Astrocyte (in vitro differentiated cells and primary cell): ENCODE measurements around the gene FXR1. TPM values are rescaled to one million over a fixed set of nuclear protein-coding genes. Genes with fewer than 3 reads are reported as not detected.
"Not testable (repeated sequence)": the region's sequence is repeated elsewhere in the genome, so short reads cannot be mapped to it uniquely, and the experiment has no call there.

Experiments used
- DNase-seq: peaks from one replicate; pipeline ENCODE4 v3.0.0-alpha.2; 2010; ENCODE audit warnings: low read depth
- FAIRE-seq: peaks from 2 replicates; lab custom pipeline; 2011; peaks lifted over from hg19 to GRCh38; lab: Jason Lieb, UNC
- H2AFZ ChIP-seq: 2 replicates; pipeline ENCODE4 v1.6.0; 2012; ENCODE audit warnings: low read depth, low read length, inconsistent platforms
- H3K27ac ChIP-seq: 2 replicates; pipeline ENCODE4 v1.5.1; 2011; ENCODE audit warnings: low read depth, low read length, inconsistent platforms
- H3K27me3 ChIP-seq: 2 replicates; pipeline ENCODE4 v1.6.0; 2011; ENCODE audit warnings: low read length, inconsistent platforms; ENCODE audit not compliant: insufficient read depth
- H3K36me3 ChIP-seq: 2 replicates; pipeline ENCODE4 v1.5.1; 2011; ENCODE audit warnings: low read length, inconsistent platforms; ENCODE audit not compliant: insufficient read depth
- H3K4me1 ChIP-seq: 2 replicates; pipeline ENCODE4 v1.5.1; 2011; ENCODE audit warnings: low read length, inconsistent platforms; ENCODE audit not compliant: insufficient read depth
- H3K4me2 ChIP-seq: 2 replicates; pipeline ENCODE4 v1.6.0; 2012; ENCODE audit warnings: low read length, inconsistent platforms
- H3K4me3 ChIP-seq: 2 replicates; pipeline ENCODE4 v1.5.1; 2011; ENCODE audit warnings: low read depth, mild to moderate bottlenecking, low read length, inconsistent platforms; ENCODE audit not compliant: insufficient read depth
- H3K79me2 ChIP-seq: 2 replicates; pipeline ENCODE4 v1.6.0; 2012; ENCODE audit warnings: mild to moderate bottlenecking, low read length, inconsistent platforms; ENCODE audit not compliant: insufficient read depth
- H3K9ac ChIP-seq: 2 replicates; pipeline ENCODE4 v1.6.0; 2012; ENCODE audit warnings: mild to moderate bottlenecking, low read length, inconsistent platforms
- H3K9me3 ChIP-seq: 2 replicates; pipeline ENCODE4 v1.5.1; 2012; ENCODE audit warnings: low read depth, mild to moderate bottlenecking, low read length, inconsistent platforms; ENCODE audit not compliant: insufficient read depth
- H4K20me1 ChIP-seq: 2 replicates; pipeline ENCODE4 v1.6.0; 2012; ENCODE audit warnings: low read length, inconsistent platforms; ENCODE audit not compliant: insufficient read depth
- H3K27ac Mint-ChIP-seq: one replicate; pipeline ENCODE4 v1.8.0; 2021; ENCODE audit warnings: mild to moderate bottlenecking, mixed read lengths; ENCODE audit not compliant: unreplicated experiment
- H3K27me3 Mint-ChIP-seq: one replicate; pipeline ENCODE4 v1.8.0; 2021; ENCODE audit warnings: low read depth, mixed read lengths; ENCODE audit not compliant: unreplicated experiment
- H3K36me3 Mint-ChIP-seq: one replicate; pipeline ENCODE4 v1.8.0; 2021; ENCODE audit warnings: low read depth, mixed read lengths; ENCODE audit not compliant: unreplicated experiment
- H3K4me1 Mint-ChIP-seq: one replicate; pipeline ENCODE4 v1.8.0; 2021; ENCODE audit warnings: low read depth, mixed read lengths; ENCODE audit not compliant: unreplicated experiment
- H3K4me3 Mint-ChIP-seq: one replicate; pipeline ENCODE4 v1.8.0; 2021; ENCODE audit warnings: mild to moderate bottlenecking, moderate library complexity, mixed read lengths; ENCODE audit not compliant: unreplicated experiment
- H3K9me3 Mint-ChIP-seq: one replicate; pipeline ENCODE4 v1.8.0; 2021; ENCODE audit warnings: mild to moderate bottlenecking, mixed read lengths; ENCODE audit not compliant: unreplicated experiment
- EZH2 ChIP-seq: IDR thresholded peaks from 2 replicates; pipeline ENCODE4 v1.6.1; 2012; ENCODE audit warnings: mild to moderate bottlenecking, low read length, inconsistent platforms; ENCODE audit not compliant: insufficient read depth
- total RNA-seq: library from RNA; stranded (reverse); gene quantifications from 2 replicates; pipeline ENCODE4 v1.2.1, GENCODE V29; 2021
- TF ChIP-seq, protein P1 (sequence below): IDR thresholded peaks from 2 replicates; pipeline ENCODE4 v1.5.1; 2011; ENCODE audit warnings: low read depth, mild to moderate bottlenecking, inconsistent platforms, low read length, moderate library complexity; ENCODE audit not compliant: insufficient read depth

FXR1 gene
- total RNA-seq, 1 donor from 2014 or later, result 173 TPM

DNA sequence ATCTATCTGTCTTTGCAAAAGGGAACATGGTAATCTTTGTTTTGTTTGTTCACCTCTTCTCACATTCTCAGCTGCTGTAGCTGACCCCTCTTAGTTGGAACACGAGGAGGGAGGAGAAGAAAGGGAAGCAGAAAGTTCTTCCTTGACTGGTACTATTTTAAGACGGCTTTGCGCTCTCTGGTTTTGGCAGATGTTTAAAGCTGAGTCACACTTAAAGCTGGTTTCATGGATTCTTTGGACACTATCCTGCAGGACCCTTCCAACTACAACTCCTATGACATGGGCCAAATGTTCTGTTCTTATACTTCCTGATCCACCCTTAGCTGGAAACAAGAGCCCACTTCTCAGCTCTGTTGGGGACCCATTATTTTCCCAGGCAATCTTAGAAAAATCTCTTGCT lies 40.6 kb upstream of the FXR1 start:
- H3K9ac ChIP-seq, result no peak overlapping the region
- TF ChIP-seq, protein P1, sequence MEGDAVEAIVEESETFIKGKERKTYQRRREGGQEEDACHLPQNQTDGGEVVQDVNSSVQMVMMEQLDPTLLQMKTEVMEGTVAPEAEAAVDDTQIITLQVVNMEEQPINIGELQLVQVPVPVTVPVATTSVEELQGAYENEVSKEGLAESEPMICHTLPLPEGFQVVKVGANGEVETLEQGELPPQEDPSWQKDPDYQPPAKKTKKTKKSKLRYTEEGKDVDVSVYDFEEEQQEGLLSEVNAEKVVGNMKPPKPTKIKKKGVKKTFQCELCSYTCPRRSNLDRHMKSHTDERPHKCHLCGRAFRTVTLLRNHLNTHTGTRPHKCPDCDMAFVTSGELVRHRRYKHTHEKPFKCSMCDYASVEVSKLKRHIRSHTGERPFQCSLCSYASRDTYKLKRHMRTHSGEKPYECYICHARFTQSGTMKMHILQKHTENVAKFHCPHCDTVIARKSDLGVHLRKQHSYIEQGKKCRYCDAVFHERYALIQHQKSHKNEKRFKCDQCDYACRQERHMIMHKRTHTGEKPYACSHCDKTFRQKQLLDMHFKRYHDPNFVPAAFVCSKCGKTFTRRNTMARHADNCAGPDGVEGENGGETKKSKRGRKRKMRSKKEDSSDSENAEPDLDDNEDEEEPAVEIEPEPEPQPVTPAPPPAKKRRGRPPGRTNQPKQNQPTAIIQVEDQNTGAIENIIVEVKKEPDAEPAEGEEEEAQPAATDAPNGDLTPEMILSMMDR, result no peak
- no peak for TF ChIP-seq EZH2
- H3K36me3 ChIP-seq, result no peaks in the 10 kb centered on the region
- H3K79me2 ChIP-seq, result no peaks in the 10 kb centered on the region
- Mint-ChIP-seq H3K27me3 (peaks cover 14% of the 10 kb centered on the region), H3K9me3 (peaks cover 5% of the 10 kb centered on the region), H3K36me3 (no peaks in the 10 kb centered on the region), H3K4me1 (peaks cover 6% of the 10 kb centered on the region), H3K4me3 (no peak overlapping the region), H3K27ac (no peak overlapping the region)
- H3K4me1 ChIP-seq, result no peaks in the 10 kb centered on the region
- no peak overlapping the region for H3K4me2 ChIP-seq
- no peaks in the 10 kb centered on the region for H3K27me3 ChIP-seq
- DNase-seq (peak; percentile 71), FAIRE-seq (no peak)
- H2AFZ ChIP-seq, result no peak overlapping the region
- no peak overlapping the region for H3K4me3 ChIP-seq
- no peaks in the 10 kb centered on the region for H3K9me3 ChIP-seq
- H3K27ac ChIP-seq, result no peak overlapping the region
- no peaks in the 10 kb centered on the region for H4K20me1 ChIP-seq

DNA sequence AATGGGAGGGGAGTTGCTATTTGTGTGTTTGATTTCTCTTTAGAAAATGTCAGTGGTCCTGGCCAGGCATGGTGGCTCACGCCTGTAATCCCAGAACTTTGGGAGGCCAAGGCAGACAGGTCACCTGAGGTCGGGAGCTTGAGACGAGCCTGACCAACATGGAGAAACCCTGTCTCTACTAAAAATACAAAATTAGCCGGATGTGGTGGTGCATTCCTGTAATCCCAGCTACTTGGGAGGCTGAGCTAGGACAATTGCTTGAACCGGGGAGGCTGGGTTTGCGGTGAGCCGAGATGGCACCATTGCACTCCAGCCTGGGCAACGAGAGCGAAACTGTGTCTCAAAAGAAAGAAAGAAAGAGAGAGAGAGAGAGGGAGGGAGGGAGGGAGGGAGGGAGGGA lies 40.0 kb upstream of the FXR1 start:
- not testable (repeated sequence) for H3K9ac ChIP-seq, H3K4me3 ChIP-seq, H3K27me3 ChIP-seq, H3K36me3 ChIP-seq, H3K27ac Mint-ChIP-seq, H3K36me3 Mint-ChIP-seq, H3K4me1 ChIP-seq, H2AFZ ChIP-seq, H3K9me3 Mint-ChIP-seq, H3K9me3 ChIP-seq, H3K4me1 Mint-ChIP-seq, DNase-seq, FAIRE-seq, H4K20me1 ChIP-seq, H3K4me2 ChIP-seq, H3K79me2 ChIP-seq, H3K27ac ChIP-seq, H3K4me3 Mint-ChIP-seq
- peaks cover 14% of the 10 kb centered on the region for H3K27me3 Mint-ChIP-seq

DNA sequence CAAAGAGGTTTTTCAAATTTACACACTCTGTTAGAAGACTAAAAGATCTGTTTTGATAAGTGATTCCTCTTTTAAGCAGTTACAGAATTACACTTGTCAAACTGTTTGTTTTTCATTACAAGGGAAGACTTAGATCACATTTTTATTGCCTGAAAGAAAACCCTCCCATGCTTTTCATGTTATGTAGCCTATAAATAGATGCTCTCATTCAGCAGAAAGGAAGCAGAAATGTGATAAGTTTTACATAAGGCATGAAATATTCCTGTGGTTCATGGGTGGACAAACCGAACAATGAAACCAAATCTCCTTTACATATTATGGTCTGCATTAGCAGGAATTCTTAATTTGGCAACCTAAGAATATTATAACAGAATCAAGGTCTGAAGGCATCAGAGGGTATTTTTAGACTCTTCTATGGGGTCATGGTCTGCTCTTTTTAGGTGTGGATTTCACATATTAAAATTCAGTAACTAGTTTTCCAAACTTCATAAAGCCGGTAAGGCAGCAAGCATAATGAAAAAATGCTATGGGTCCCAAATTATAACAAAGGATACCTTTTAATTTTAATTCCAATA lies 37.3 kb upstream of the FXR1 start:
- no peak overlapping the region for H3K4me3 Mint-ChIP-seq
- TF ChIP-seq, protein P1, result no peak
- TF ChIP-seq EZH2, result no peak
- peaks cover under 1% of the 10 kb centered on the region for H3K27me3 Mint-ChIP-seq
- Histone ChIP-seq H3K27ac (no peak overlapping the region), H3K79me2 (no peaks in the 10 kb centered on the region), H4K20me1 (no peaks in the 10 kb centered on the region), H3K9me3 (no peaks in the 10 kb centered on the region), H3K4me1 (no peaks in the 10 kb centered on the region), H2AFZ (no peak overlapping the region), H3K4me3 (no peak overlapping the region), H3K4me2 (no peak overlapping the region), H3K9ac (no peak overlapping the region), H3K36me3 (no peaks in the 10 kb centered on the region), H3K27me3 (no peaks in the 10 kb centered on the region)
- DNase-seq, result no peak
- no peaks in the 10 kb centered on the region for H3K36me3 Mint-ChIP-seq
- H3K27ac Mint-ChIP-seq, result no peak overlapping the region
- H3K9me3 Mint-ChIP-seq, result no peaks in the 10 kb centered on the region
- peaks cover 6% of the 10 kb centered on the region for H3K4me1 Mint-ChIP-seq
- FAIRE-seq, result no peak
